MM.1S (cell line): ENCODE data around the gene CD14.
"Not testable (repeated sequence)": the region's sequence is repeated elsewhere in the genome, so short reads cannot be mapped to it uniquely, and the experiment has no call there.

ENCODE experiments used
- DNase-seq: peaks from one replicate; pipeline ENCODE4 v3.0.0-alpha.2; 2015
- H2AFZ ChIP-seq: fragments of 300-600 bp; sonication (generic); 2 replicates; pipeline ENCODE4 v1.6.0; 2016; ENCODE audit warnings: antibody characterized with exemption, low read length
- H3F3A ChIP-seq: fragments of 300-600 bp; sonication (generic); 2 replicates; pipeline ENCODE4 v1.6.1; 2016; ENCODE audit warnings: mild to moderate bottlenecking, antibody characterized with exemption, low read length, moderate library complexity, mixed read lengths; ENCODE audit not compliant: insufficient read depth
- H3K27ac ChIP-seq: fragments of 300-600 bp; sonication (generic); 2 replicates; pipeline ENCODE4 v1.5.1; 2016; ENCODE audit warnings: mild to moderate bottlenecking, low read length
- H3K27me3 ChIP-seq: fragments of 300-600 bp; sonication (generic); replicated peaks from 2 replicates; pipeline ENCODE4 v1.6.0; 2016; ENCODE audit warnings: low read length; ENCODE audit not compliant: insufficient read depth
- H3K36me3 ChIP-seq: fragments of 300-600 bp; sonication (generic); replicated peaks from 2 replicates; pipeline ENCODE4 v1.6.1; 2016; ENCODE audit warnings: mild to moderate bottlenecking, low read length, mixed read lengths; ENCODE audit not compliant: insufficient read depth
- H3K4me1 ChIP-seq: fragments of 300-600 bp; sonication (generic); 2 replicates; pipeline ENCODE4 v1.6.1; 2016; ENCODE audit warnings: low read length, mixed read lengths
- H3K4me2 ChIP-seq: fragments of 300-600 bp; sonication (generic); 2 replicates; pipeline ENCODE4 v1.6.0; 2016; ENCODE audit warnings: low read depth, low read length
- H3K4me3 ChIP-seq: fragments of 300-600 bp; sonication (generic); 2 replicates; pipeline ENCODE4 v1.5.1; 2016; ENCODE audit warnings: low read length, mixed read lengths
- H3K79me2 ChIP-seq: fragments of 300-600 bp; sonication (generic); 2 replicates; pipeline ENCODE4 v1.6.1; 2016; ENCODE audit warnings: mixed run types, low read length, mixed read lengths
- H3K9ac ChIP-seq: fragments of 300-600 bp; sonication (generic); 2 replicates; pipeline ENCODE4 v1.6.1; 2016; ENCODE audit warnings: low read length, mixed read lengths
- H3K9me2 ChIP-seq: fragments of 300-600 bp; sonication (generic); replicated peaks from 2 replicates; pipeline ENCODE4 v1.6.1; 2016; ENCODE audit warnings: mild to moderate bottlenecking, low read length, mixed read lengths; ENCODE audit not compliant: insufficient read depth
- H3K9me3 ChIP-seq: fragments of 300-600 bp; sonication (generic); replicated peaks from 2 replicates; pipeline ENCODE4 v1.6.1; 2016; ENCODE audit warnings: mild to moderate bottlenecking, low read length, mixed read lengths; ENCODE audit not compliant: insufficient read depth
- H4K20me1 ChIP-seq: fragments of 300-600 bp; sonication (generic); 2 replicates; pipeline ENCODE4 v1.6.1; 2016; ENCODE audit warnings: mild to moderate bottlenecking, low read length, moderate library complexity, mixed read lengths; ENCODE audit not compliant: insufficient read depth
- CTCF ChIP-seq: fragments of 300-600 bp; sonication (generic); IDR thresholded peaks from 2 replicates; pipeline ENCODE4 v1.5.1; 2016; ENCODE audit warnings: antibody characterized with exemption, low read length, mixed read lengths
- EZH2 ChIP-seq: fragments of 300-600 bp; sonication (generic); optimal IDR thresholded peaks from 2 replicates; pipeline ENCODE3; 2017; ENCODE audit warnings: low read depth, mild to moderate bottlenecking, antibody characterized with exemption, low read length, mixed read lengths
- EZH2phosphoT487 ChIP-seq: fragments of 300-600 bp; sonication (generic); IDR thresholded peaks from 2 replicates; pipeline ENCODE4 v1.6.1; 2018; ENCODE audit warnings: antibody characterized with exemption, low read length

CD14 gene

GRCh38 chr5:140594169-140594568 is 38.8 kb downstream of the CD14 start:
- no peak overlapping the region for H2AFZ ChIP-seq
- no peak overlapping the region for H3K9ac ChIP-seq
- TF ChIP-seq CTCF: no peak
- no peak for TF ChIP-seq EZH2
- TF ChIP-seq EZH2phosphoT487: no peak
- no peaks in the 10 kb centered on the region for H4K20me1 ChIP-seq
- H3K4me2 ChIP-seq: no peak overlapping the region
- no peaks in the 10 kb centered on the region for H3K9me3 ChIP-seq
- H3K4me1 ChIP-seq: peaks cover 10% of the 10 kb centered on the region
- H3K79me2 ChIP-seq: no peaks in the 10 kb centered on the region
- no peak overlapping the region for H3K27ac ChIP-seq
- H3K27me3 ChIP-seq: no peaks in the 10 kb centered on the region
- H3K36me3 ChIP-seq: no peaks in the 10 kb centered on the region
- no peaks in the 10 kb centered on the region for H3K9me2 ChIP-seq
- DNase-seq: no peak
- no peaks in the 10 kb centered on the region for H3F3A ChIP-seq
- H3K4me3 ChIP-seq: no peak overlapping the region

GRCh38 chr5:140593070-140593469 is 39.9 kb downstream of the CD14 start:
- not testable (repeated sequence) for H3K9me2 ChIP-seq, H3F3A ChIP-seq, H3K36me3 ChIP-seq, H3K27me3 ChIP-seq, H2AFZ ChIP-seq, H3K4me3 ChIP-seq, H3K9me3 ChIP-seq, H3K79me2 ChIP-seq, H4K20me1 ChIP-seq, H3K4me2 ChIP-seq, DNase-seq, H3K9ac ChIP-seq, H3K27ac ChIP-seq
- peaks cover 16% of the 10 kb centered on the region for H3K4me1 ChIP-seq

- no peak overlapping the region for H3K4me2 ChIP-seq
- no peaks in the 10 kb centered on the region for H4K20me1 ChIP-seq
- no peaks in the 10 kb centered on the region for H3K36me3 ChIP-seq
- H3K79me2 ChIP-seq: no peaks in the 10 kb centered on the region
- H3K4me1 ChIP-seq: peaks cover 16% of the 10 kb centered on the region
- H2AFZ ChIP-seq: 0 out of 2 replicates have a peak overlapping the region, but pooled peaks have one; percentile 10
- DNase-seq: no peak
- TF ChIP-seq EZH2phosphoT487: no peak
- TF ChIP-seq EZH2: no peak
- TF ChIP-seq CTCF: no peak
- H3K27me3 ChIP-seq: no peaks in the 10 kb centered on the region
- no peak overlapping the region for H3K27ac ChIP-seq
- H3K9me2 ChIP-seq: no peaks in the 10 kb centered on the region
- no peak overlapping the region for H3K4me3 ChIP-seq
- no peaks in the 10 kb centered on the region for H3K9me3 ChIP-seq
- no peaks in the 10 kb centered on the region for H3F3A ChIP-seq
- H3K9ac ChIP-seq: no peak overlapping the region
Observed at GRCh38 chr5:140591747-140592372, 41.1 kb downstream of the CD14 start.

GRCh38 chr5:140590861-140591260 is 42.1 kb downstream of the CD14 start:
- H3K9me2 ChIP-seq: no peaks in the 10 kb centered on the region
- H3K27ac ChIP-seq: no peak overlapping the region
- H3F3A ChIP-seq: no peaks in the 10 kb centered on the region
- H3K9me3 ChIP-seq: no peaks in the 10 kb centered on the region
- H3K4me2 ChIP-seq: no peak overlapping the region
- H3K36me3 ChIP-seq: no peaks in the 10 kb centered on the region
- H3K27me3 ChIP-seq: no peaks in the 10 kb centered on the region
- no peak overlapping the region for H2AFZ ChIP-seq
- no peak for DNase-seq
- no peak for TF ChIP-seq EZH2
- TF ChIP-seq EZH2phosphoT487: no peak
- TF ChIP-seq CTCF: no peak
- H3K9ac ChIP-seq: no peak overlapping the region
- no peaks in the 10 kb centered on the region for H3K79me2 ChIP-seq
- H3K4me3 ChIP-seq: no peak overlapping the region
- peaks cover 16% of the 10 kb centered on the region for H3K4me1 ChIP-seq
- no peaks in the 10 kb centered on the region for H4K20me1 ChIP-seq
